Endothelial cell of umbilical vein (primary cell): Measurements from ENCODE around the gene SMIM3. TPM values are rescaled to one million over a fixed set of nuclear protein-coding genes. Genes with fewer than 3 reads are reported as not detected.

Experiments used
- BruUV-seq: library from RNA; stranded (reverse); fragments of 400-500 nt; replicated peaks from 2 replicates; lab custom pipeline; 2021; lab: Mats Ljungman, UMichigan
- CTCF ChIA-PET: fragments of 300-600, 350-600 bp; sonication (Branson Sonifier 250); formaldehyde crosslinking; loops from one replicate; lab custom pipeline; 2021; ENCODE audit warnings: antibody characterized with exemption, inconsistent platforms; lab: Charles Lee
- POLR2A ChIA-PET: fragments of 300-600, 350-600 bp; sonication (Branson Sonifier 250); formaldehyde crosslinking; loops from one replicate; lab custom pipeline; 2021; ENCODE audit warnings: antibody characterized with exemption, inconsistent platforms; lab: Charles Lee
- DNase-seq: peaks from one replicate; pipeline ENCODE4 v3.0.0-alpha.2; 2011; ENCODE audit warnings: low read depth, low spot score
- FAIRE-seq: peaks from 2 replicates; lab custom pipeline; 2011; peaks lifted over from hg19 to GRCh38; lab: Jason Lieb, UNC
- H2AFZ ChIP-seq: 2 replicates; pipeline ENCODE4 v1.6.0; 2012; ENCODE audit warnings: low read depth, low read length, control low read depth, inconsistent platforms
- H3K27ac ChIP-seq: 2 replicates; pipeline ENCODE4 v1.5.1; 2011; ENCODE audit warnings: low read depth, mild to moderate bottlenecking, control low read depth, low read length, moderate library complexity; ENCODE audit not compliant: insufficient read depth
- H3K27me3 ChIP-seq, 2 experiments: 2 replicates each; pipeline versions ENCODE4 v1.6.0 to v1.6.1; 2011; ENCODE audit warnings: low read length in 2 of 2, mixed read lengths in 1 of 2; ENCODE audit not compliant: control insufficient read depth in 2 of 2, insufficient read depth in 2 of 2
- H3K36me3 ChIP-seq, 2 experiments: 2 replicates in 1 of 2; 3 replicates in 1 of 2; pipeline ENCODE4 v1.5.1; 2011; ENCODE audit warnings: low read length in 2 of 2, mild to moderate bottlenecking in 1 of 2, moderate library complexity in 1 of 2; ENCODE audit not compliant: control insufficient read depth in 2 of 2, insufficient read depth in 2 of 2; ENCODE audit errors: extremely low read depth in 1 of 2
- H3K4me1 ChIP-seq: 3 replicates; pipeline ENCODE4 v1.5.1; 2011; ENCODE audit warnings: mild to moderate bottlenecking, low read length; ENCODE audit not compliant: control insufficient read depth, insufficient read depth; ENCODE audit errors: extremely low read depth
- H3K4me2 ChIP-seq: 2 replicates; pipeline ENCODE4 v1.6.1; 2011; ENCODE audit warnings: low read length, control low read depth, mixed read lengths; ENCODE audit not compliant: insufficient read depth
- H3K4me3 ChIP-seq, 3 experiments: fragments of 200-600 bp in 1 of 3; sonication (generic), shearing (Covaris generic) in 1 of 3; replicated peaks in 1 of 3; 2 replicates each; pipeline ENCODE4 v1.5.1; 2011 to 2016; ENCODE audit warnings: control low read depth in 3 of 3, low read length in 3 of 3, mild to moderate bottlenecking in 2 of 3, inconsistent platforms in 1 of 3, low read depth in 1 of 3, moderate library complexity in 1 of 3; ENCODE audit not compliant: insufficient read depth in 1 of 3
- H3K79me2 ChIP-seq: 2 replicates; pipeline ENCODE4 v1.6.0; 2012; ENCODE audit warnings: low read length, inconsistent platforms; ENCODE audit not compliant: control insufficient read depth, insufficient read depth
- H3K9ac ChIP-seq: replicated peaks from 2 replicates; pipeline ENCODE3; 2011; ENCODE audit warnings: low read length, control low read depth; ENCODE audit not compliant: insufficient read depth; ENCODE audit errors: extremely low read depth
- H3K9me1 ChIP-seq: replicated peaks from 3 replicates; pipeline ENCODE4 v1.6.0; 2011; ENCODE audit warnings: mild to moderate bottlenecking, low read length; ENCODE audit not compliant: control insufficient read depth, insufficient read depth; ENCODE audit errors: extremely low read depth
- H3K9me3 ChIP-seq: replicated peaks from 2 replicates; pipeline ENCODE4 v1.5.1; 2012; ENCODE audit warnings: low read length, inconsistent platforms; ENCODE audit not compliant: control insufficient read depth, insufficient read depth
- H4K20me1 ChIP-seq: replicated peaks from 2 replicates; pipeline ENCODE3; 2011; ENCODE audit warnings: mild to moderate bottlenecking, low read length; ENCODE audit not compliant: control insufficient read depth, insufficient read depth; ENCODE audit errors: extremely low read depth
- EZH2 ChIP-seq: IDR thresholded peaks from 2 replicates; pipeline ENCODE4 v1.6.1; 2012; ENCODE audit warnings: borderline replicate concordance, low read depth, mild to moderate bottlenecking, moderate library complexity, low read length, inconsistent platforms; ENCODE audit not compliant: severe bottlenecking
- FOS ChIP-seq: IDR thresholded peaks from 2 replicates; pipeline ENCODE4 v1.6.1; 2011; ENCODE audit warnings: mild to moderate bottlenecking, low read length, moderate library complexity, borderline replicate concordance; ENCODE audit not compliant: insufficient read depth
- GATA2 ChIP-seq: IDR thresholded peaks from 2 replicates; pipeline ENCODE4 v1.7.0; 2011; ENCODE audit warnings: low read depth, mild to moderate bottlenecking, moderate library complexity, mixed read lengths, low read length; ENCODE audit not compliant: insufficient read length, insufficient read depth
- JUN ChIP-seq: IDR thresholded peaks from 2 replicates; pipeline ENCODE4 v1.6.1; 2011; ENCODE audit warnings: borderline replicate concordance, low read depth; ENCODE audit not compliant: insufficient read length, insufficient read depth
- MYC ChIP-seq: IDR thresholded peaks from one replicate; pipeline ENCODE4 v1.6.1; 2011; ENCODE audit warnings: mild to moderate bottlenecking, low read depth, low read length
- POLR2A ChIP-seq: IDR thresholded peaks from 2 replicates; pipeline ENCODE4 v1.6.1; 2012; ENCODE audit warnings: low read depth, mild to moderate bottlenecking, control low read depth, low read length
- POLR2AphosphoS5 ChIP-seq: IDR thresholded peaks from 2 replicates; pipeline ENCODE4 v1.6.1; 2012; ENCODE audit warnings: low read depth, mild to moderate bottlenecking, control low read depth, low read length, moderate library complexity; ENCODE audit not compliant: insufficient read depth
- dilution Hi-C: fragments of 300-500 bp; cut with MboI; formaldehyde crosslinking; loops from one replicate; pipeline ENCODE4 v1.15.0; 2019; ENCODE audit warnings: low sequenced_read_pairs; ENCODE audit not compliant: extremely low pct_ligation_motif_present
- intact Hi-C: fragments of 100-400 bp; cut with micrococcal nuclease; formaldehyde crosslinking; loops from one replicate; pipeline ENCODE4 v1.10.0; 2022
- polyA plus RNA-seq, 4 experiments: library from polyadenylated mRNA; depleted of rRNA in 3 of 4; stranded (reverse) in 3 of 4; unstranded in 1 of 4; fragments of >200 nt; gene quantifications; 2 replicates each; pipeline versions ENCODE4 v1.2.1 to v1.2.3, GENCODE V29; 2011 to 2012; ENCODE audit warnings: missing spikeins in 1 of 4
- total RNA-seq: library from RNA; stranded (reverse); gene quantifications from 2 replicates; pipeline ENCODE4 v1.2.3, GENCODE V29; 2021
- TF ChIP-seq, protein P1 (sequence below): IDR thresholded peaks from 2 replicates; pipeline ENCODE4 v1.6.1; 2011; ENCODE audit not compliant: insufficient read depth, insufficient read length
- TF ChIP-seq, protein P2 (sequence below), 2 donors: IDR thresholded peaks; 1 replicate in 1 of 2; 2 replicates in 1 of 2; pipeline ENCODE4 v1.5.1; 2011; ENCODE audit warnings: low read length in 2 of 2, mild to moderate bottlenecking in 2 of 2, moderate library complexity in 2 of 2, control low read depth in 1 of 2, inconsistent platforms in 1 of 2, low read depth in 1 of 2; ENCODE audit not compliant: insufficient read depth in 1 of 2; ENCODE audit errors: extremely low read depth in 1 of 2

The SMIM3 gene
- total and polyA plus RNA-seq, 2 donors (not counting 3 experiments of a cell fraction or from before 2014, with no cell fraction given) = 1.0 to 2.0 TPM

DNA sequence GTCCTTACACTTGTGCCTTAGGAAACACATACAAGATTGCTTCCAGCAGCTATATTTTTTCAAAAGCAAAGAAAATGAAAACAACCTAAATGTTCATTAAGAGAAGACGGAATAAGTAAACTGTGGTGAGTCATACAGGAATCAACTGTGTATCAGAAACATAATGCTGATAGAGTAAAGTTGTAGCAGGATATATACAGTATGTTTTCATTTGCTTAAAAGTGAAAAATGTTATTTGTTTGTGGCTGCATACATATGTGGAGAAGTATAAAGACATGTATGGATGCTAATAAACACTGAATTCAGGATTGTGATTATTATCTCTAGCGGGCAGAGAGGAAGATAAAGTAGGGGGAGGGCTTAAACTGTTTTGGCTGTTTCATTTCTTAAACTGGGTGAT, 28.1 kb upstream of the SMIM3 start:
- intact Hi-C loops (no loop called here), dilution Hi-C loops (no loop called here)
- peaks cover 12 to 17% of the 10 kb centered on the region in 2 experiments for H3K36me3 ChIP-seq
- ChIA-PET POLR2A (no interaction called here), CTCF (interaction anchor here (1.1 to 1.2 kb wide), 2 partner anchors 33 to 51 kb away, joined by 4 read pairs; no protein-coding TSS in a partner anchor)
- H3K27ac ChIP-seq = no peak overlapping the region
- no peaks in the 10 kb centered on the region for H3K9me1 ChIP-seq
- FAIRE-seq = no peak
- no peak overlapping the region for H3K4me3 ChIP-seq
- H3K4me1 ChIP-seq = peaks cover 5% of the 10 kb centered on the region
- peak; percentile 21 for DNase-seq
- H3K4me2 ChIP-seq = no peak overlapping the region
- TF ChIP-seq EZH2 = no peak
- TF ChIP-seq POLR2AphosphoS5 = no peak
- TF ChIP-seq JUN = peak; percentile 16
- peak; percentile 47 for TF ChIP-seq FOS
- no TSS peak for BruUV-seq
- no peak overlapping the region for H3K9ac ChIP-seq
- H2AFZ ChIP-seq = no peak overlapping the region
- no peaks in the 10 kb centered on the region for H3K27me3 ChIP-seq
- peaks cover 33% of the 10 kb centered on the region for H3K79me2 ChIP-seq
- no peaks in the 10 kb centered on the region for H4K20me1 ChIP-seq
- no peaks in the 10 kb centered on the region for H3K9me3 ChIP-seq

DNA sequence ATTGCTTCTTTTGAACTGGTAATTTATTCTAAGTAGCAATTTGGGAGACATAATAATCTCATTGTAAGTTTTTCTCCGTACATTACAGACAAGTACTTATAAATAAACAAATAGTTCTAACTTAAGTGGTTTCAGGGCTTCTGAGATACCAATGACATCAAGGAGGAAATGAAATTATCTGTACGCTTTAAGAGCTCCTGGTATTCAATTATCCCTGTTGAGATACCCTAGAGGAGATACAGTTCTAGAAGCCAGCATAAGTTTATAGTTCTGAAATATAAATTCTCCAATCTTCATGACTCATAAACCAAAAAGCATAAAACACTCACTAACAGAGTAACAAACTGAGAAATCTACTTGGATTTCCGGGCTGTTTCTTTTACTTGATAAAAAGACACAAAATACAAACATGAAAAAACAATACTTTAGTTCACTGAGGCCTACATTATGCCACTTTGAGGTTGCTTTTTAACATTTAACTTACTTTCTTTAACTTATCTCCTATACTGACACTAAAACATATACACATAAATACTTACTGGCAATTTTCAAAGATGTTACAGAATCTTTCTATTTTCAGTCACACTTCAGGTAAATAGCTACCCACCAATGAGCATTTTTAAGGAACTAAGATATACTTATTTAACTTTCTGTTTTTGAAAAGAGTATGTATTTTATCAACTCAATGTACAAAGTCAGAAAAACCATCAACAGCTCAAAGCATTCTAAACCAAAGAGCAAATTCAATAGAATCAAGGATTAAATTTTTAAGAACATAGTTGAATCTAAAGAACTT, 27.3 kb upstream of the SMIM3 start:
- H2AFZ ChIP-seq = no peak overlapping the region
- H3K4me3 ChIP-seq = no peak overlapping the region
- H3K4me1 ChIP-seq = peaks cover 5% of the 10 kb centered on the region
- H4K20me1 ChIP-seq = no peaks in the 10 kb centered on the region
- H3K27ac ChIP-seq = no peak overlapping the region
- H3K4me2 ChIP-seq = no peak overlapping the region
- dilution Hi-C loops = no loop called here
- peaks cover 12 to 17% of the 10 kb centered on the region in 2 experiments for H3K36me3 ChIP-seq
- no peak for DNase-seq
- intact Hi-C loops = no loop called here
- TF ChIP-seq GATA2 (no peak), EZH2 (no peak), JUN (no peak), POLR2A (no peak), POLR2AphosphoS5 (no peak), MYC (no peak), FOS (no peak)
- TF ChIP-seq, protein P1, sequence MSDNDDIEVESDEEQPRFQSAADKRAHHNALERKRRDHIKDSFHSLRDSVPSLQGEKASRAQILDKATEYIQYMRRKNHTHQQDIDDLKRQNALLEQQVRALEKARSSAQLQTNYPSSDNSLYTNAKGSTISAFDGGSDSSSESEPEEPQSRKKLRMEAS = no peak
- TF ChIP-seq, protein P2, sequence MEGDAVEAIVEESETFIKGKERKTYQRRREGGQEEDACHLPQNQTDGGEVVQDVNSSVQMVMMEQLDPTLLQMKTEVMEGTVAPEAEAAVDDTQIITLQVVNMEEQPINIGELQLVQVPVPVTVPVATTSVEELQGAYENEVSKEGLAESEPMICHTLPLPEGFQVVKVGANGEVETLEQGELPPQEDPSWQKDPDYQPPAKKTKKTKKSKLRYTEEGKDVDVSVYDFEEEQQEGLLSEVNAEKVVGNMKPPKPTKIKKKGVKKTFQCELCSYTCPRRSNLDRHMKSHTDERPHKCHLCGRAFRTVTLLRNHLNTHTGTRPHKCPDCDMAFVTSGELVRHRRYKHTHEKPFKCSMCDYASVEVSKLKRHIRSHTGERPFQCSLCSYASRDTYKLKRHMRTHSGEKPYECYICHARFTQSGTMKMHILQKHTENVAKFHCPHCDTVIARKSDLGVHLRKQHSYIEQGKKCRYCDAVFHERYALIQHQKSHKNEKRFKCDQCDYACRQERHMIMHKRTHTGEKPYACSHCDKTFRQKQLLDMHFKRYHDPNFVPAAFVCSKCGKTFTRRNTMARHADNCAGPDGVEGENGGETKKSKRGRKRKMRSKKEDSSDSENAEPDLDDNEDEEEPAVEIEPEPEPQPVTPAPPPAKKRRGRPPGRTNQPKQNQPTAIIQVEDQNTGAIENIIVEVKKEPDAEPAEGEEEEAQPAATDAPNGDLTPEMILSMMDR (IDR thresholded peaks at IDR 0.05; ENCODE audit: extremely low read depth in 1 of 2, insufficient read depth in 1 of 2, low read depth in 1 of 2, low read length in 2 of 2) = no peak
- H3K79me2 ChIP-seq = peaks cover 39% of the 10 kb centered on the region
- BruUV-seq = no TSS peak
- H3K27me3 ChIP-seq = no peaks in the 10 kb centered on the region
- no peaks in the 10 kb centered on the region for H3K9me3 ChIP-seq
- ChIA-PET POLR2A (no interaction called here), CTCF (interaction anchor here (1.1 to 1.2 kb wide), 2 partner anchors 32 to 95 kb away, joined by 4 to 6 read pairs; partner anchors contain the start of gene IRGM)
- no peaks in the 10 kb centered on the region for H3K9me1 ChIP-seq
- no peak overlapping the region for H3K9ac ChIP-seq
- no peak for FAIRE-seq
